CD4-positive, alpha-beta memory T cell (primary cell): ENCODE measurements around the gene SEMA4D. TPM values are rescaled to one million over a fixed set of nuclear protein-coding genes. Genes with fewer than 3 reads are reported as not detected.

Experiments used
- CTCF ChIA-PET: fragments of 350-600 bp; sonication (Branson Sonifier 250); formaldehyde crosslinking; loops from one replicate; lab custom pipeline; 2021; ENCODE audit warnings: inconsistent platforms; ENCODE audit not compliant: partially characterized antibody; lab: Charles Lee
- POLR2A ChIA-PET: fragments of 350-600 bp; sonication (Branson Sonifier 250); formaldehyde crosslinking; loops from one replicate; lab custom pipeline; 2021; ENCODE audit not compliant: partially characterized antibody; lab: Charles Lee
- DNase-seq, 5 donors: peaks; one replicate each; pipeline versions ENCODE4 v3.0.0 to v3.0.0-alpha.2; 2020 to 2022; ENCODE audit warnings: mixed read lengths in 1 of 5
- H3K27ac ChIP-seq: one replicate; pipeline ENCODE4 v1.7.0; 2013; ENCODE audit warnings: low read depth, low read length
- H3K27me3 ChIP-seq: 2 replicates; pipeline ENCODE4 v1.7.0; 2013; ENCODE audit warnings: mild to moderate bottlenecking, low read length, moderate library complexity; ENCODE audit not compliant: insufficient read depth
- H3K36me3 ChIP-seq: 2 replicates; pipeline ENCODE4 v1.7.0; 2013; ENCODE audit warnings: mild to moderate bottlenecking, low read length, moderate library complexity; ENCODE audit not compliant: insufficient read depth
- H3K4me1 ChIP-seq: 2 replicates; pipeline ENCODE4 v1.7.0; 2013; ENCODE audit warnings: mild to moderate bottlenecking, low read length, moderate library complexity; ENCODE audit not compliant: insufficient read depth
- H3K4me3 ChIP-seq, 2 donors: one replicate each; pipeline ENCODE4 v1.7.0; 2013; ENCODE audit warnings: low read length in 2 of 2, mild to moderate bottlenecking in 1 of 2
- H3K9me3 ChIP-seq, 2 donors: one replicate each; pipeline ENCODE4 v1.7.0; 2013; ENCODE audit warnings: low read length in 2 of 2, control low read depth in 1 of 2; ENCODE audit not compliant: control insufficient read depth in 1 of 2
- H3K27ac Mint-ChIP-seq, 7 donors: one replicate each; pipeline ENCODE4 v1.8.0; 2020 to 2021; ENCODE audit warnings: mixed read lengths in 7 of 7, mild to moderate bottlenecking in 6 of 7, inconsistent platforms in 3 of 7, moderate library complexity in 3 of 7
- H3K27me3 Mint-ChIP-seq, 2 donors: one replicate each; pipeline ENCODE4 v1.8.0; 2020 to 2021; ENCODE audit warnings: mixed read lengths in 2 of 2
- H3K36me3 Mint-ChIP-seq, 2 donors: one replicate each; pipeline ENCODE4 v1.8.0; 2020 to 2021; ENCODE audit warnings: mixed read lengths in 2 of 2, inconsistent platforms in 1 of 2, mild to moderate bottlenecking in 1 of 2
- H3K4me1 Mint-ChIP-seq, 4 donors: one replicate each; pipeline ENCODE4 v1.8.0; 2020 to 2021; ENCODE audit warnings: mixed read lengths in 4 of 4, mild to moderate bottlenecking in 1 of 4
- H3K4me3 Mint-ChIP-seq, 8 donors: one replicate each; pipeline ENCODE4 v1.8.0; 2020 to 2021; ENCODE audit warnings: mixed read lengths in 8 of 8, mild to moderate bottlenecking in 7 of 8, moderate library complexity in 6 of 8, inconsistent platforms in 3 of 8
- H3K9me3 Mint-ChIP-seq, 8 donors: one replicate each; pipeline ENCODE4 v1.8.0; 2020 to 2021; ENCODE audit warnings: mixed read lengths in 8 of 8, mild to moderate bottlenecking in 5 of 8, inconsistent platforms in 3 of 8, moderate library complexity in 1 of 8
- intact Hi-C: fragments of 100-400 bp; cut with micrococcal nuclease; formaldehyde crosslinking; loops from one replicate; pipeline ENCODE4 v1.15.1; 2023
- polyA plus RNA-seq, 2 donors: library from polyadenylated mRNA; unstranded; fragments of 300-500 nt; fragmentation: Illumina TruSeq; gene quantifications; one replicate each; pipeline ENCODE4 v1.2.3, GENCODE V29; 2021
- total RNA-seq, 2 experiments: library from RNA; stranded (reverse); gene quantifications; one replicate each; pipeline ENCODE4 v1.2.3, GENCODE V29; 2021

The SEMA4D gene
- total and polyA plus RNA-seq, 4 experiments from 2014 or later, result 49.5 to 410 (median 280) TPM

DNA sequence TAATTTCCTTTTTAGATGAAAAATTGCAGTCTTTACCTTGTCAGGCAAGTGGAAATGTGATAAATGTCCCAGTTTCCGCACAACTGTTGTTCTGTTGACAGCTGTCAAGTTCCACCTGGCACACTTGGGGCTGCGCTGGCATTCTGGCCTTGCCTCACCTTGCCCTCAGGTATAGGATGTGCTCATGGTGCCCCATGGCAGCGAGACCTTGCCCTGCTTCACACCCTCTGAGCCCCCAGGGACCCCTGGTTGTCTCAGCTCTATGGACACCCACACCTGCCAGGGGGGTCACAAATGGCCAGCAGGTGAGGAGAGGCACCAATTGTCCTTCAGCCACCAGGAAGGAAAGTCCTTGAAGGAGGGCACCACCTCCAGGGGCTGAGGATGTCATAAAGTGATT lies 37.5 kb upstream of the SEMA4D start:
- Histone ChIP-seq H3K27ac (peak overlapping the region; percentile 23), H3K9me3 (no peaks in the 10 kb centered on the region), H3K27me3 (no peaks in the 10 kb centered on the region), H3K4me3 (peak overlapping the region in 1 of 2 donors; percentile 34), H3K4me1 (peaks cover 96% of the 10 kb centered on the region), H3K36me3 (no peaks in the 10 kb centered on the region)
- no peaks in the 10 kb centered on the region for H3K27me3 Mint-ChIP-seq
- peaks cover 65 to 98% (median 85%) of the 10 kb centered on the region in 4 donors for H3K4me1 Mint-ChIP-seq
- CTCF ChIA-PET, result interaction anchor here (0.6 to 6.8 kb wide), 5 partner anchors 8 to 125 kb away, joined by 3 to 62 read pairs (median 3); no protein-coding TSS in a partner anchor
- H3K36me3 Mint-ChIP-seq, result no peaks in the 10 kb centered on the region
- peak overlapping the region; percentile 58 to 93 (median 89) for H3K27ac Mint-ChIP-seq
- POLR2A ChIA-PET, result interaction anchor here (0.7 to 6.4 kb wide), 11 partner anchors 7 to 127 kb away, joined by 3 to 99 read pairs (median 6); partner anchors contain the start of gene SEMA4D
- intact Hi-C loops, result no loop called here
- peak overlapping the region in 7 of 8 donors; percentile 73 to 84 (median 81) for H3K4me3 Mint-ChIP-seq
- DNase-seq, result no peak
- H3K9me3 Mint-ChIP-seq, result no peaks in the 10 kb centered on the region

DNA sequence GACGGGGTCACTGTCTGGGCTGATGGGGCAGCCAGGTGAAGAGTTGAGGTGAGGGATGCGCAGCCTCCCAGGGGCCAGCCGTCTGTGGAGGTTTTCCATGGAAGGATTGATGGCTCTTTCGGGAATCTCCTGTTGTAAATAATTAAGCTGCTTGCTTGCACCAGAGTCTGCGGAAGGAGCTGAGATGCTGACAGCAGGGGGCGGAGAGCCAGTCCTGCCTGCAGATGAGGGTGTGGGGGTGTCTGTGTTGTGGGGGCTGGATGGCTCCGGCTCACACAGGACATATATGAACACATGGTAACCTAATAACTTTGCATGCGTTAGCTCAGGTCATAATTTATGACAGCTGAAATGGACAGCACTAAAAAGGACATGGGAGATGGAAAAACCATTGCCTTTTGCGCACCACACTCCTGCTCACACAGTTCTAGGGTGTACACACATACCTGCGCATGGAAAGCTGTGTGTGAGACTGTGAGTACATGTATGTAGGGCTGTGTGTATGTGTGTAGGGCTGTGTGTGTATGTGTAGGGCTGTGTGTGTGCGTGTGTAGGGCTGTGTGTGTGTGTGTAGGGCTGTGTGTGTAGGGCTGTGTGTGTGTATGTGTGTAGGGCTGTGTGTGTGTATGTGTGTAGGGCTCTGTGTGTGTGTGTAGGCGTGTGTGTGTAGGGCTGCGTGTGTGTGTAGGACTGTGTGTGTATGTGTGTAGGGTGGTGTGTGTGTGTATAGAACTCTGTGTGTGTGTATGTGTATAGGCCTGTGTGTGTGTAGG lies 36.8 kb upstream of the SEMA4D start:
- Mint-ChIP-seq H3K4me1 (peaks cover 73 to 99% (median 91%) of the 10 kb centered on the region in 4 donors), H3K4me3 (peak overlapping the region; percentile 7 to 83 (median 61)), H3K27ac (peak overlapping the region; percentile 58 to 93 (median 83)), H3K27me3 (no peaks in the 10 kb centered on the region), H3K36me3 (no peaks in the 10 kb centered on the region), H3K9me3 (no peaks in the 10 kb centered on the region)
- CTCF ChIA-PET, result interaction anchor here (1.3 to 6.8 kb wide), 2 partner anchors 15 to 105 kb away, joined by 8 to 62 read pairs; no protein-coding TSS in a partner anchor
- Histone ChIP-seq H3K4me1 (peaks cover 98% of the 10 kb centered on the region), H3K27me3 (no peaks in the 10 kb centered on the region), H3K27ac (no peak overlapping the region), H3K9me3 (no peaks in the 10 kb centered on the region), H3K4me3 (no peak overlapping the region), H3K36me3 (no peaks in the 10 kb centered on the region)
- DNase-seq, result no peak
- POLR2A ChIA-PET, result interaction anchor here (0.9 to 6.4 kb wide), 9 partner anchors 7 to 116 kb away, joined by 3 to 99 read pairs (median 6); partner anchors contain the start of gene SEMA4D
- intact Hi-C loops, result no loop called here

DNA sequence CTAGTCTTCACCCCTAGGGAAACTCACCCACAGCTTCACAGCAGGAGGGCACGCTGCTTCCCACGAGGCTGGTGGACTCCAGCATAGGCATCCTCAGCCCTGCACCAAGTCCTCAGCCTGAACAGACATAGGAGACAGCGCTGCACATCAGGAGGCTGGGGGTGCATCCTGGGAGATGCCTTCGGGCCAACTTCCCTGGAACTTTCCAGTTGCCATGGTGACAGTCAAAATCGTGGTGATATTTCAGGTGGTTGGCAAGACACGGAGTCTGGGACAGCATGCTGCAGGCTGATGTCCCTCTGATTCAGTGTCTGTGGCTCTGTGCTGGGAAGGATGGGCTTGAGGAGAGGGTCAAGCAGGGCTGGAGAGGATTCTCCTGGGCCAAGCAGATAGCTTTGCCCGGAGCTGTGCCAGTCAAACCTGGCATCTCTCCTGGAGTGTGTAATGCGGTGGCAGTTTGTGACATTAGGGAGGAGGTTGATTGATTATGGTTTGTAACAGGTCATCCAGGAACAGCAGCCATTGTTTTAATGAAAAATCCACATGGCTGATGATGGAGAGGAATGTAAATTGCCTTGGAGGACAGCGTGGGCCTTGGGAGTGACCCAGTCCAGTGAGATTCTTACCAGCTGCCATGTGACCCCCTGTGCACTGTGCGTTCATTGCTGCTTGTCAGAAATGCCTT lies 35.6 kb upstream of the SEMA4D start:
- Mint-ChIP-seq H3K9me3 (peaks cover 0 to 2% (median 0%) of the 10 kb centered on the region in 8 donors), H3K27me3 (no peaks in the 10 kb centered on the region), H3K4me1 (peaks cover 72 to 99% (median 91%) of the 10 kb centered on the region in 4 donors), H3K4me3 (peak overlapping the region in 3 of 8 donors; percentile 22 to 73 (median 50)), H3K27ac (peak overlapping the region; percentile 35 to 88 (median 75)), H3K36me3 (no peaks in the 10 kb centered on the region)
- H3K27ac ChIP-seq, result no peak overlapping the region
- H3K9me3 ChIP-seq, result no peaks in the 10 kb centered on the region
- H3K36me3 ChIP-seq, result no peaks in the 10 kb centered on the region
- POLR2A ChIA-PET, result interaction anchor here (0.8 to 6.4 kb wide), 8 partner anchors 12 to 113 kb away, joined by 3 to 99 read pairs (median 3); no protein-coding TSS in a partner anchor
- intact Hi-C loops, result no loop called here
- DNase-seq, result no peak
- H3K4me3 ChIP-seq, result no peak overlapping the region
- H3K4me1 ChIP-seq, result peaks cover 98% of the 10 kb centered on the region
- H3K27me3 ChIP-seq, result no peaks in the 10 kb centered on the region
- CTCF ChIA-PET, result interaction anchor here (1.3 to 6.8 kb wide), 3 partner anchors 9 to 104 kb away, joined by 8 to 62 read pairs (median 8); no protein-coding TSS in a partner anchor

DNA sequence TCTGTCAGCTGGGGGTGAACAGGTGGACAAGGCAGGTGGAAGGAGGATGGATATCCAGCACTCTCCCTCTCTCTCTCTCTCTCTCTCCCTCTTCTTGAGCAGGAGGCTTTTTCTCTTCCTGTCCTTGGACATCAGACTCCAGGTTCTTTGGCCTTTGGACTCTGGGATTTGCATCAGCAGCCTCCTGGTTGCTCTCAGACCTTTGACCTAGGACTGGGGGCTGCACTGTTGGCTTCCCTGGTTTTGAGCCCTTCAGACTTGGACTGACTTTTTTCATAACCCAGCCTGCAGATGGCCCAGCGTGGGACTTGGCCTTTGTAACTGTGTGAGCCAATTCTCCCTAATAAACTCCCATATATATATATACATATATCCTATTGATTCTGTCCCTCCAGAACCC lies 35.0 kb upstream of the SEMA4D start:
- POLR2A ChIA-PET, result interaction anchor here (1.0 to 6.4 kb wide), 4 partner anchors 11 to 109 kb away, joined by 3 to 99 read pairs (median 6); no protein-coding TSS in a partner anchor
- intact Hi-C loops, result no loop called here

DNA sequence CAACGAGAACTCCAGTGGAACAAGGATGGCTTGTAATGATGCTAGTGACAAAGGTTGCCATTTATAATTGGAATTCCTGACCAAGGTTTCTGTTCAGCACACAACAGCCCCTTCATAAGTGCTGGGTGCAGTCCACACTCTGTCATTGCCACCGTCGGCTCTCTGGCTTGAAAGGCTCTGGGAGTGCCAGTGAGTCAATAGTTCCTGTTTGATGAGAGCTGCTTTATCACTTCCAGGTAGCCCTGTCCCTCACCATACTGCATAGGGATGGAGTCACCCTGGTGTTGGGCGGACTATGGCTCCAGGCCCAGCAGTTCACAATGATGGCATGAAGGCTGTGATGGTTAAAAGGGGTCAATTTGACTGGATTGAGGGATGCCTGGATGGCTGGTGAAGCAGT lies 34.6 kb upstream of the SEMA4D start:
- no peaks in the 10 kb centered on the region for H3K27me3 Mint-ChIP-seq
- DNase-seq, result peak in 1 of 5 donors; percentile 60
- CTCF ChIA-PET, result interaction anchor here (0.7 kb wide), 1 partner anchor 16 kb away, joined by 3 read pairs; no protein-coding TSS in a partner anchor
- no peaks in the 10 kb centered on the region for H3K27me3 ChIP-seq
- no peaks in the 10 kb centered on the region for H3K36me3 ChIP-seq
- no peaks in the 10 kb centered on the region for H3K9me3 ChIP-seq
- peaks cover 0 to 5% (median 0%) of the 10 kb centered on the region in 8 donors for H3K9me3 Mint-ChIP-seq
- H3K36me3 Mint-ChIP-seq, result no peaks in the 10 kb centered on the region
- H3K4me3 Mint-ChIP-seq, result peak overlapping the region in 5 of 8 donors; percentile 29 to 40 (median 34)
- H3K4me1 Mint-ChIP-seq, result peaks cover 79 to 99% (median 92%) of the 10 kb centered on the region in 4 donors
- intact Hi-C loops, result no loop called here
- H3K4me1 ChIP-seq, result peaks cover 98% of the 10 kb centered on the region
- H3K27ac Mint-ChIP-seq, result peak overlapping the region in 6 of 7 donors; percentile 41 to 86 (median 68)
- H3K27ac ChIP-seq, result no peak overlapping the region
- no peak overlapping the region for H3K4me3 ChIP-seq
- POLR2A ChIA-PET, result interaction anchor here (0.9 to 6.4 kb wide), 7 partner anchors 11 to 108 kb away, joined by 3 to 99 read pairs (median 5); no protein-coding TSS in a partner anchor

More for the DNA sequence above, 35.0 kb upstream of the SEMA4D start:
- CTCF ChIA-PET, result interaction anchor here (1.3 kb wide), 1 partner anchor 8 kb away, joined by 8 read pairs; no protein-coding TSS in a partner anchor
- no peaks in the 10 kb centered on the region for H3K27me3 Mint-ChIP-seq
- no peaks in the 10 kb centered on the region for H3K36me3 Mint-ChIP-seq
- H3K9me3 Mint-ChIP-seq, result peaks cover 0 to 5% (median 0%) of the 10 kb centered on the region in 8 donors
- peaks cover 77 to 99% (median 91%) of the 10 kb centered on the region in 4 donors for H3K4me1 Mint-ChIP-seq
- peak overlapping the region in 6 of 7 donors; percentile 41 to 86 (median 66) for H3K27ac Mint-ChIP-seq
- Histone ChIP-seq H3K27me3 (no peaks in the 10 kb centered on the region), H3K4me3 (no peak overlapping the region), H3K4me1 (peaks cover 98% of the 10 kb centered on the region), H3K27ac (no peak overlapping the region), H3K9me3 (no peaks in the 10 kb centered on the region), H3K36me3 (no peaks in the 10 kb centered on the region)
- DNase-seq, result no peak
- peak overlapping the region in 4 of 8 donors; percentile 30 to 40 (median 34) for H3K4me3 Mint-ChIP-seq

DNA sequence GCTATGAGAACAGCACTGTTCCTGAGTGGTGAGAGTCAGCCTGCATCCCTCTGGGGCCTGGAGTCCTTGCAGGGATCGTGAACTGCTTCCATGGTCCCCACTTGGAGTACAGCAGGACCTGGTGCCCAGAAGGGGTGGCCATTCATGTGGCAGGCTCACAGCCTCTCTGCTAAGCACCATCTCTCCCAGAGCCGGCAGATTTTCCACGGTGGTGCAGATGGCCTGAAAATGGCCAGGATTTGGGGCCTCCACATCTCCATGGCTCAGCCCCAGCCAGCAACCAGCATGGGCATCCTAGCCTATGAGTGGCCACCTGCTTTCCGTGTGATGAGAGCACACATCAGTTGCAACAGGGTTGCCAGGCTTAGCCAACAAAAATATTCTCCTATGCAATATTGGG lies 33.9 kb upstream of the SEMA4D start:
- peak overlapping the region in 2 of 8 donors; percentile 17 to 35 for H3K4me3 Mint-ChIP-seq
- H3K9me3 Mint-ChIP-seq, result peaks cover 0 to 5% (median 0%) of the 10 kb centered on the region in 8 donors
- Histone ChIP-seq H3K4me3 (no peak overlapping the region), H3K4me1 (peaks cover 98% of the 10 kb centered on the region), H3K36me3 (no peaks in the 10 kb centered on the region), H3K9me3 (no peaks in the 10 kb centered on the region), H3K27me3 (no peaks in the 10 kb centered on the region), H3K27ac (no peak overlapping the region)
- H3K27ac Mint-ChIP-seq, result peak overlapping the region in 2 of 7 donors; percentile 41 to 80
- peaks cover 79 to 99% (median 91%) of the 10 kb centered on the region in 4 donors for H3K4me1 Mint-ChIP-seq
- H3K27me3 Mint-ChIP-seq, result no peaks in the 10 kb centered on the region
- POLR2A ChIA-PET, result interaction anchor here (0.8 to 6.4 kb wide), 9 partner anchors 9 to 106 kb away, joined by 3 to 99 read pairs (median 5); no protein-coding TSS in a partner anchor
- no peak for DNase-seq
- intact Hi-C loops, result no loop called here
- CTCF ChIA-PET, result interaction anchor here (0.7 to 3.0 kb wide), 4 partner anchors 17 to 114 kb away, joined by 3 to 29 read pairs (median 6); no protein-coding TSS in a partner anchor
- H3K36me3 Mint-ChIP-seq, result no peaks in the 10 kb centered on the region
